C4-2B (cell line): ENCODE results near the gene DNAJC22.

Experiments
- CTCF ChIP-seq: fragments of 450-650 bp; conservative IDR thresholded peaks from 2 replicates; pipeline ENCODE4 v1.5.1; 2017; ENCODE audit warnings: mild to moderate bottlenecking
- ZFX ChIP-seq: fragments of 450-650 bp; IDR thresholded peaks from 2 replicates; pipeline ENCODE4 v1.6.1; 2017

GRCh38 chr12:49362077-49362476, 15.4 kb downstream of the DNAJC22 start:
- no peak for TF ChIP-seq CTCF
- no peak for TF ChIP-seq ZFX
